ENCODE measurements around the gene FREM2.

Gene FREM2

DNA sequence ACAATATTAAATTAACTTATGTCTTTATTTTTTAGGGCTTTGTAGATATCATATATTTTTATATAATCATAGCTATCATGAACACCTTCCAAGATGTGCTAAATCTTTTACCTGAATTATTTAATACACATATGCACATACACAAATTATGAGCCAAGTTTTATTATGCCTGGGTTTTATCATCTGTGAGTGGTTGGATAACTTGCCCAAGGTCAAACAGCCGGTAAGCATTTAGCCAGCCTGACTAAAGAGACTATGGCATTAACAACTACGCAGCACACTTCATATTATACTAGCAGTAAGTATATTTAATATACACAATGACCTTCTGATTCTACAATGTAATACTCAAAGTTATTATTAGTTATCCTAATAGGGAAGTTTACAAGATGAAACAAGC lies 132.7 kb downstream of the FREM2 start:
- CTCF ChIA-PET, result interaction anchor here (1.0 to 1.5 kb wide), 2 partner anchors 11 to 14 kb away, joined by 4 to 7 read pairs; no protein-coding TSS in a partner anchor
- TF ChIP-seq, protein P1, sequence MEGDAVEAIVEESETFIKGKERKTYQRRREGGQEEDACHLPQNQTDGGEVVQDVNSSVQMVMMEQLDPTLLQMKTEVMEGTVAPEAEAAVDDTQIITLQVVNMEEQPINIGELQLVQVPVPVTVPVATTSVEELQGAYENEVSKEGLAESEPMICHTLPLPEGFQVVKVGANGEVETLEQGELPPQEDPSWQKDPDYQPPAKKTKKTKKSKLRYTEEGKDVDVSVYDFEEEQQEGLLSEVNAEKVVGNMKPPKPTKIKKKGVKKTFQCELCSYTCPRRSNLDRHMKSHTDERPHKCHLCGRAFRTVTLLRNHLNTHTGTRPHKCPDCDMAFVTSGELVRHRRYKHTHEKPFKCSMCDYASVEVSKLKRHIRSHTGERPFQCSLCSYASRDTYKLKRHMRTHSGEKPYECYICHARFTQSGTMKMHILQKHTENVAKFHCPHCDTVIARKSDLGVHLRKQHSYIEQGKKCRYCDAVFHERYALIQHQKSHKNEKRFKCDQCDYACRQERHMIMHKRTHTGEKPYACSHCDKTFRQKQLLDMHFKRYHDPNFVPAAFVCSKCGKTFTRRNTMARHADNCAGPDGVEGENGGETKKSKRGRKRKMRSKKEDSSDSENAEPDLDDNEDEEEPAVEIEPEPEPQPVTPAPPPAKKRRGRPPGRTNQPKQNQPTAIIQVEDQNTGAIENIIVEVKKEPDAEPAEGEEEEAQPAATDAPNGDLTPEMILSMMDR (IDR thresholded peaks at IDR 0.05; ENCODE audit: control extremely low read depth, extremely low read depth, low read depth, missing control alignments), result no peak
- POLR2A ChIA-PET, result no interaction called here
- no peak for DNase-seq (ENCODE audit: extremely low spot score)

DNA sequence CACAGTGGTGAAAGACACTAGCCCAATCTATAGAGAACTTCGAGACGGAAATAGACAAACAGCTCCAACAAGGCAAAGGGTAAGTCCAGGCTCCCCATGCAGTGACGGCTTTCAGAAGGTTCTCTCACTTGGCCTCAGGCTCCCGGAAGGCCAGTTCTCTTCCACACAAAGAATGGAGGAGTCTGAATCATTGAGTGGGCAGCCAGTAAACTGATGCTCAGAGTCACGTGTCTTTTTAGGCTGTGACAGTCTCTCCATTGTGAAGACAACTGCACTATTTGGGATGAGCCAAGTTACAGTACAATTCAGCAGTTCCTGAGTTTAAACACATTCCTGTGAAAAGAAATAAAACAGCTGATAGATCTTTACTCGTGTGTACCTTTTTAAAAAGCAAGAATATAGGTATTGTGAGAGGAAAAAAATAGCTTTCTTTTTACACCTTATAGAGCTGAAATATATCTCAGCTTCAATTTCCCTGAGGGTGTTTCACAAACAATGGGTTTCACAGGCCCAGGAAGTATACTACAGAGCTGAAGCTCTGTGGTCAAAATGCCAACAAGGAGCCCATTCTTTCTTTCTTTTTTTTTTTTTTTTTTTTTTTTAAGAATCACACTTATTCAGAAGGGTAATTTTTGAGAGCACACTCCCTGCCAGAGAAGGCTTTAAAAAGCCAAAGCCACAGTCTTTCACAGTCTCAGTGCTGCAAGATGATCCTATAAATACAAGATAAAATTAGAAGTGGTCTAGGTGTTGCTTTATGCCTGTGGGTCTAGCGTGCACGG lies 135.1 kb downstream of the FREM2 start:
- TF ChIP-seq, protein P1 (IDR thresholded peaks at IDR 0.05; ENCODE audit: control extremely low read depth, extremely low read depth, low read depth, missing control alignments), result no peak
- ChIA-PET POLR2A (no interaction called here), CTCF (interaction anchor here (0.6 to 1.4 kb wide), 3 partner anchors 10 to 28 kb away, joined by 3 read pairs; no protein-coding TSS in a partner anchor)
- no peak for DNase-seq (ENCODE audit: extremely low spot score)

DNA sequence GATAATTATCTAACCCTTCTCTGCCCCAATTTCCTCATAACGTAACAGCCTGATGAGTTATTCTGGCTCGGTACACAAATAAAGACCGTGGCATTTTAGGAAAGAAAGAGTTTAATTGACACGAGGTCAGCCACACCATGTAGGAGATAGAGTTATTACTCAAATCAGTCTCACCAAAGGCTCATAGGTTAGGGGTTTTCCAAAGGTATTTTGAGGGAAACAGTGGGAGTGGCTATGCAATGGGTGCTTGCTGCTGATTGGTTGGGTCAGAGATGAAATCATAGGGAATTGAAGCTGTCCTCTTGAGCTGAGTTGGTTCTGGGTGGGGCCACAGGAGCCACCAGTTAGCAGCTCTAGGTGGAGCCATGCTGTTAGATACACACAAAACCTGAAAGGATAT lies 137.5 kb downstream of the FREM2 start:
- POLR2A ChIA-PET, result no interaction called here
- no peak for DNase-seq (ENCODE audit: extremely low spot score)
- TF ChIP-seq, protein P1 (IDR thresholded peaks at IDR 0.05; ENCODE audit: control extremely low read depth, extremely low read depth, low read depth, missing control alignments), result no peak
- CTCF ChIA-PET, result interaction anchor here (0.9 kb wide), 1 partner anchor 10 kb away, joined by 3 read pairs; no protein-coding TSS in a partner anchor

DNA sequence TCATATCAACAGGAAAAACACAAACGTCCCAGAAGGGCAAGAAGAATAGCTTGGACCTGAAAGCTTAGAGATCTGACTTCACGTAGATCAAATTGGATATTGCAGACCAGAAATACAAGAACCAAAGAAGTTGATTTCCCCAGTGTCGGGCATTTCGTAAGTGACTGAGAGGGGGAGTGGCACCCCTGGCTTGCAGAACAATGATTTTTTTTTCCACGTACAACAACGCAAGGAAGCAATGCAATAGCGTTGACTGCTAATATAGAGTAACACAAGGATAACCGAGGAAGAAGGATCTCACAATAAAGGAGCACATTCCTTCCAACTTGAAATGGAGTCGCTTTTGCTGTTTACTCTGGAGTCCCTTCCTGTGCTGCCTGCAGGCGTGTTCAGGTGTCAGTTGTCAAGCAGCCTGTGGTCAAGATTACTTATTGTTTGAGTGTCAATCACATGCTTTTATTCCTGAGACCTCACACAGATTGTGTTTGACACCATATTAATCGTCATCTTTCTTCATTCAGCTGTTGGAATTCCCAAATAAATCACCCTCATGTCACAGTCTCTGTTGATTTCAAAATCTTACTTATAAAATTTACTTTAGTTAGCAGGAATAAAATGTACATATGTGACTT lies 139.4 kb downstream of the FREM2 start:
- TF ChIP-seq, protein P1 (IDR thresholded peaks at IDR 0.05; ENCODE audit: control extremely low read depth, extremely low read depth, low read depth, missing control alignments), result no peak
- CTCF ChIA-PET, result no interaction called here

DNA sequence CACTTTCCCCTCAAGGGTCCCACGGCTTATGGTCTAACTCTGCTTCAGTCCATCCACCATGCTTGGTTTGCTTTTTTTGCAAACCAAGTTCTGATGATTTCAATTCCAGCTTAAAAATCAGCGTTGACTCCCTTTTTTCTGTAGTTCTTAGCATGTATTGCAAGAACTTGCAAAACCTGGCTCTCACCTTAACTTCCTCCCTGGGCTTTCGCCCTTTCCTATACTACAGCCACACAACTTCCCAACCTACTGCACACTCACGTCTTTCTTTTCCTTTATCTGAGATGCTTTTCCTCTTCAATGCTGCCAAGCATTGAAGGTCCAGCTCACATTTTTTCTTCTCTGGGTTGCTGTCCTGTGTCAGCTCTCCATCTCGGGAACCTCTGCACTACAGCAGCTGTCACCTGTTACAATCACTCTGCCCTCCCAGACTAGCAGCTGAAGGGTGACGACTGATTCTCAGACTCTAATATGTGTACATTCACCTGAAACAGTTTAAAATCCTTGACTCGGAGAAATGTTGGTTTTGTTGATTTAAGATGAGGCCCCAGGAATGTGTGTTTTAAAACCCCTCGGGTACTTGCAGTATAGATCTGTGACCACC lies 143.7 kb downstream of the FREM2 start:
- POLR2A ChIA-PET, result no interaction called here
- no peak for DNase-seq (ENCODE audit: extremely low spot score)
- TF ChIP-seq, protein P1 (IDR thresholded peaks at IDR 0.05; ENCODE audit: control extremely low read depth, extremely low read depth, low read depth, missing control alignments), result no peak
- CTCF ChIA-PET, result interaction anchor here (0.8 kb wide), 1 partner anchor 11 kb away, joined by 4 read pairs; no protein-coding TSS in a partner anchor

More for the DNA sequence above, 139.4 kb downstream of the FREM2 start:
- POLR2A ChIA-PET, result no interaction called here
- no peak for DNase-seq (ENCODE audit: extremely low spot score)

DNA sequence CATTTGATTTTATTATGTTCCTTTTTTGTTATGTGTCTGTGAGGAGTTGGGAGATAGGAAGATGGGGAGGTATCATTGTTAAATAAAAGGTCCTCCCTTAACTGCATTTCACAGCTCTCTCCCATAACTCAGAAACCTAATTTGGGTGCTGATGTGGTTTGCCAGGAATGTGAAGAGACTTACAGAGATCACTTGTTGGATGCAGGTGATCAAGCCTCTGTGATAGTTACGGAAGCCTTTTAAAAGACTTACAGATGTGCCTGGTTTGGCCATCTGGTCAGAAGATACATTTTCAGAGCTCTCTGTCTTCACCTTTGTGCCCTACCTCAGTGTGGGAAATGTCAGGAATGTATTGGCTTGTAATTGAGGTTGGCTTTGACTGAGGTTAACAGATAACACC lies 157.7 kb downstream of the FREM2 start:
- ChIA-PET CTCF (interaction anchor here (1.1 to 1.3 kb wide), 2 partner anchors 12 to 23 kb away, joined by 3 read pairs; no protein-coding TSS in a partner anchor), POLR2A (no interaction called here)
- TF ChIP-seq, protein P1 (IDR thresholded peaks at IDR 0.05; ENCODE audit: control extremely low read depth, extremely low read depth, low read depth, missing control alignments), result no peak
- DNase-seq (ENCODE audit: extremely low spot score), result no peak
